GM23338 (cell line): ENCODE measurements around the gene SCCPDH. TPM values are rescaled to one million over a fixed set of nuclear protein-coding genes. Genes with fewer than 3 reads are reported as not detected.

ENCODE experiments used
- ATAC-seq: fragments of 200-7000 bp; cut with Tn5 transposase; 3 replicates; pipeline ENCODE4 v1.9.1; 2020
- DNase-seq: peaks from one replicate; pipeline ENCODE4 v3.0.0-alpha.2; 2015; ENCODE audit warnings: low spot score
- H2AFZ ChIP-seq: fragments of 200-600 bp; sonication (generic); 2 replicates; pipeline ENCODE4 v1.8.0; 2016; ENCODE audit warnings: antibody characterized with exemption, mild to moderate bottlenecking, moderate library complexity
- H3F3A ChIP-seq: fragments of 200-600 bp; sonication (generic); replicated peaks from 2 replicates; pipeline ENCODE4 v1.8.0; 2017; ENCODE audit warnings: antibody characterized with exemption, mixed run types, low read depth
- H3K27ac ChIP-seq: fragments of 200-600 bp; sonication (generic); 2 replicates; pipeline ENCODE4 v1.6.1; 2016; ENCODE audit warnings: low read depth
- H3K27me3 ChIP-seq: fragments of 200-600 bp; sonication (generic); 2 replicates; pipeline ENCODE4 v1.8.0; 2016; ENCODE audit warnings: mild to moderate bottlenecking, mixed run types, moderate library complexity; ENCODE audit not compliant: insufficient read depth
- H3K36me3 ChIP-seq: fragments of 200-600 bp; sonication (generic); 2 replicates; pipeline ENCODE4 v1.8.0; 2016; ENCODE audit warnings: mild to moderate bottlenecking; ENCODE audit not compliant: insufficient read depth
- H3K4me1 ChIP-seq: fragments of 200-600 bp; sonication (generic); 2 replicates; pipeline ENCODE4 v1.8.0; 2016; ENCODE audit warnings: mild to moderate bottlenecking, moderate library complexity; ENCODE audit not compliant: insufficient read depth
- H3K4me2 ChIP-seq: fragments of 200-600 bp; sonication (generic); 2 replicates; pipeline ENCODE4 v1.7.1; 2017; ENCODE audit warnings: mixed run types
- H3K4me3 ChIP-seq: fragments of 200-600 bp; sonication (generic); 2 replicates; pipeline ENCODE4 v1.6.1; 2016; ENCODE audit warnings: mixed run types
- H3K79me2 ChIP-seq: fragments of 200-600 bp; sonication (generic); replicated peaks from 2 replicates; pipeline ENCODE4 v1.8.0; 2017; ENCODE audit warnings: mild to moderate bottlenecking; ENCODE audit not compliant: insufficient read depth
- H3K9me2 ChIP-seq: fragments of 200-600 bp; sonication (generic); 2 replicates; pipeline ENCODE4 v1.8.0; 2017; ENCODE audit not compliant: insufficient read depth
- H4K20me1 ChIP-seq: fragments of 200-600 bp; sonication (generic); replicated peaks from 2 replicates; pipeline ENCODE4 v1.8.0; 2017; ENCODE audit warnings: mild to moderate bottlenecking; ENCODE audit not compliant: insufficient read depth
- H3K27ac Mint-ChIP-seq: 2 replicates; pipeline ENCODE4 v1.8.0; 2020; ENCODE audit warnings: inconsistent platforms, mild to moderate bottlenecking, moderate library complexity, mixed read lengths
- H3K27me3 Mint-ChIP-seq: 3 replicates; pipeline ENCODE4 v1.8.0; 2022; ENCODE audit warnings: low read depth, mild to moderate bottlenecking, moderate library complexity, mixed read lengths, inconsistent platforms; ENCODE audit not compliant: insufficient read depth, poor library complexity
- H3K36me3 Mint-ChIP-seq: 3 replicates; pipeline ENCODE4 v1.8.0; 2021; ENCODE audit warnings: low read depth, mild to moderate bottlenecking, inconsistent platforms, moderate library complexity, mixed read lengths
- H3K4me1 Mint-ChIP-seq: 3 replicates; pipeline ENCODE4 v1.8.0; 2020; ENCODE audit warnings: mild to moderate bottlenecking, inconsistent platforms, mixed read lengths
- H3K4me3 Mint-ChIP-seq: 3 replicates; pipeline ENCODE4 v1.8.0; 2021; ENCODE audit warnings: moderate library complexity, mild to moderate bottlenecking, inconsistent platforms, mixed read lengths
- H3K9me3 Mint-ChIP-seq: 3 replicates; pipeline ENCODE4 v1.8.0; 2020; ENCODE audit warnings: moderate library complexity, mild to moderate bottlenecking, inconsistent platforms, mixed read lengths
- EZH2phosphoT487 ChIP-seq: fragments of 200-600 bp; sonication (generic); IDR thresholded peaks from one replicate; pipeline ENCODE4 v1.8.1; 2018; ENCODE audit warnings: antibody characterized with exemption; ENCODE audit not compliant: unreplicated experiment
- NANOG ChIP-seq: IDR thresholded peaks from 2 replicates; pipeline ENCODE4 v1.6.1; 2016; ENCODE audit warnings: antibody characterized with exemption, borderline replicate concordance
- STAT1 ChIP-seq: IDR thresholded peaks from one replicate; pipeline ENCODE4 v1.6.1; 2016; ENCODE audit warnings: antibody characterized with exemption; ENCODE audit not compliant: unreplicated experiment
- polyA plus RNA-seq: library from polyadenylated mRNA; unstranded; fragments of >200 nt; fragmentation: Nextera tagmentation; extraction: Ambion mirVana; gene quantifications from 2 replicates; pipeline ENCODE4 v1.2.1, GENCODE V29; 2016
- small RNA-seq: library from RNA; depleted of rRNA; stranded (forward); fragments of <200 nt; gene quantifications from one replicate; pipeline ENCODE3, GENCODE V24; 2014; ENCODE audit warnings: low replicate concordance
- total RNA-seq: library from RNA; depleted of rRNA; stranded (reverse); fragments of >200 nt; shearing (Covaris generic); gene quantifications from 2 replicates; pipeline ENCODE4 v1.2.3, GENCODE V29; 2014; rRNA removed

The SCCPDH gene
- total and polyA plus RNA-seq, 2 experiments from 2014 or later: 14.4 to 18.8 TPM

GRCh38 chr1:246815693-246816270 is 91.6 kb downstream of the SCCPDH start:
- Mint-ChIP-seq H3K36me3 (peaks cover 9% of the 10 kb centered on the region; the same call in 2 of the 3 replicates), H3K27ac (no peak overlapping the region), H3K9me3 (peaks cover 14% of the 10 kb centered on the region), H3K4me3 (no peak overlapping the region), H3K4me1 (peaks cover 16% of the 10 kb centered on the region), H3K27me3 (peaks cover 19% of the 10 kb centered on the region)
- Histone ChIP-seq H3K79me2 (no peaks in the 10 kb centered on the region), H3K36me3 (no peaks in the 10 kb centered on the region; the same call in 1 of the 2 replicates), H3K4me3 (no peak overlapping the region), H4K20me1 (no peaks in the 10 kb centered on the region), H2AFZ (peak overlapping the region; percentile 74; the same call in 1 of the 2 replicates), H3K9me2 (no peaks in the 10 kb centered on the region), H3K27me3 (no peaks in the 10 kb centered on the region), H3F3A (no peaks in the 10 kb centered on the region), H3K4me2 (no peak overlapping the region), H3K4me1 (peaks cover 11% of the 10 kb centered on the region; the same call in 1 of the 2 replicates), H3K27ac (no peak overlapping the region)
- DNase-seq (no peak), ATAC-seq (no peak)
- no peak for TF ChIP-seq EZH2phosphoT487
- no peak for TF ChIP-seq STAT1
- TF ChIP-seq NANOG: no peak

Small RNA genes within 50 kb of the gene (small RNA-seq; reads per million reads assigned to genes)
- not detected for gene AC113174.1

Other genes starting within 250 kb of the SCCPDH start
- gene SMYD3, start 217.1 kb upstream of the SCCPDH start, total RNA-seq: 31.7 and 34.4 TPM in 2 replicates
- 31.8 and 34.1 TPM in 2 replicates for gene SMYD3, start 217.1 kb upstream of the SCCPDH start, polyA plus RNA-seq
- gene TFB2M, start 158.1 kb upstream of the SCCPDH start, total RNA-seq: 24.9 and 25.2 TPM in 2 replicates
- gene TFB2M, start 158.1 kb upstream of the SCCPDH start, polyA plus RNA-seq: 11.2 and 18.7 TPM in 2 replicates
- 17.2 and 17.6 TPM in 2 replicates for gene CNST, start 158.0 kb upstream of the SCCPDH start, total RNA-seq
- gene CNST, start 158.0 kb upstream of the SCCPDH start, polyA plus RNA-seq: 8.1 and 8.9 TPM in 2 replicates
- 47.7 and 49.8 TPM in 2 replicates for gene AHCTF1, start 207.5 kb downstream of the SCCPDH start, total RNA-seq
- gene AHCTF1, start 207.5 kb downstream of the SCCPDH start, polyA plus RNA-seq: 14.9 and 21.7 TPM in 2 replicates